HUES64 (cell line): ENCODE data around the gene ZNF48. TPM values are rescaled to one million over a fixed set of nuclear protein-coding genes. Genes with fewer than 3 reads are reported as not detected.

Experiments
- H3K27ac ChIP-seq: 2 replicates; pipeline ENCODE4 v1.7.0; 2013; ENCODE audit warnings: low read depth, low read length, inconsistent platforms
- H3K27me3 ChIP-seq: 2 replicates; pipeline ENCODE4 v1.6.1; 2013; ENCODE audit warnings: mild to moderate bottlenecking, low read length; ENCODE audit not compliant: insufficient read depth
- H3K36me3 ChIP-seq: 2 replicates; pipeline ENCODE4 v1.6.1; 2013; ENCODE audit warnings: mild to moderate bottlenecking, low read length; ENCODE audit not compliant: insufficient read depth
- H3K4me1 ChIP-seq: 2 replicates; pipeline ENCODE4 v1.6.1; 2013; ENCODE audit warnings: mild to moderate bottlenecking, low read length, moderate library complexity; ENCODE audit not compliant: insufficient read depth
- H3K4me3 ChIP-seq: 2 replicates; pipeline ENCODE4 v1.5.1; 2013; ENCODE audit warnings: mild to moderate bottlenecking, low read length, moderate library complexity
- H3K9ac ChIP-seq: 2 replicates; pipeline ENCODE4 v1.6.1; 2013; ENCODE audit warnings: mild to moderate bottlenecking, low read depth, low read length
- H3K9me3 ChIP-seq: 2 replicates; pipeline ENCODE4 v1.6.1; 2013; ENCODE audit warnings: low read depth, low read length; ENCODE audit not compliant: insufficient read depth
- WGBS: fragments of 150-250, 120-280 bp; methylation state at CpG from one replicate; pipeline ENCODE4 v1.1.7; 2013; ENCODE audit warnings: missing lambda C conversion rate; 5-methylcytosine and 5-hydroxymethylcytosine counted together
- polyA plus RNA-seq, 2 experiments: library from polyadenylated mRNA; stranded (reverse); fragments of 50-300 nt; gene quantifications; one replicate each; pipeline ENCODE4 v1.2.3, GENCODE V29; 2013

The ZNF48 gene
- 40.2 TPM for polyA plus RNA-seq (2013, experiment 1 of 2)
- 36.1 TPM for polyA plus RNA-seq (2013, experiment 2 of 2)

- Histone ChIP-seq H3K4me1 (peaks cover 23% of the 10 kb centered on the region; the same call in 1 of the 2 replicates), H3K27me3 (no peaks in the 10 kb centered on the region), H3K36me3 (peaks cover 29% of the 10 kb centered on the region), H3K27ac (peak within 1 kb of the TSS; percentile 99), H3K9me3 (no peaks in the 10 kb centered on the region), H3K9ac (peak within 1 kb of the TSS; percentile 99), H3K4me3 (peak within 1 kb of the TSS; percentile 94)
- under 1% methylated on average over 103 of the region's 103 CpGs for WGBS
Measured at GRCh38 chr16:30395155-30395991, at the start of gene ZNF48. TSS of gene ZNF48 (plus strand) at chr16:30395420. CDS start at chr16:30395795, 375 bp downstream.

- WGBS = 93% methylated on average over 3 of the region's 3 CpGs
- H3K36me3 ChIP-seq = peaks cover 16% of the 10 kb centered on the region
- no peak overlapping the region for H3K9ac ChIP-seq
- no peaks in the 10 kb centered on the region for H3K4me1 ChIP-seq
- H3K27me3 ChIP-seq = no peaks in the 10 kb centered on the region
- no peak overlapping the region for H3K27ac ChIP-seq
- H3K9me3 ChIP-seq = no peaks in the 10 kb centered on the region
- no peak overlapping the region for H3K4me3 ChIP-seq
Measured at GRCh38 chr16:30346286-30346685, 48.9 kb upstream of the ZNF48 start.

- Histone ChIP-seq H3K4me1 (no peaks in the 10 kb centered on the region), H3K27ac (no peak overlapping the region), H3K9me3 (no peaks in the 10 kb centered on the region), H3K9ac (no peak overlapping the region), H3K36me3 (peaks cover 34% of the 10 kb centered on the region), H3K27me3 (no peaks in the 10 kb centered on the region), H3K4me3 (no peak overlapping the region)
- WGBS = 96% methylated on average over 8 of the region's 8 CpGs
Measured at GRCh38 chr16:30348113-30348512, 47.1 kb upstream of the ZNF48 start.

GRCh38 chr16:30348929-30349328 lies 46.3 kb upstream of the ZNF48 start:
- Histone ChIP-seq H3K9me3 (no peaks in the 10 kb centered on the region), H3K36me3 (peaks cover 43% of the 10 kb centered on the region), H3K27me3 (no peaks in the 10 kb centered on the region), H3K4me3 (no peak overlapping the region), H3K4me1 (no peaks in the 10 kb centered on the region), H3K9ac (no peak overlapping the region), H3K27ac (no peak overlapping the region)
- WGBS = 99% methylated on average over 3 of the region's 7 CpGs

- Histone ChIP-seq H3K27ac (no peak overlapping the region), H3K4me1 (no peaks in the 10 kb centered on the region)
Measured at GRCh38 chr16:30349675-30350074, 45.5 kb upstream of the ZNF48 start.

GRCh38 chr16:30350134-30350871 lies 44.9 kb upstream of the ZNF48 start:
- Histone ChIP-seq H3K9ac (no peak overlapping the region), H3K4me1 (no peaks in the 10 kb centered on the region), H3K27ac (no peak overlapping the region), H3K4me3 (no peak overlapping the region), H3K36me3 (peaks cover 44% of the 10 kb centered on the region), H3K9me3 (no peaks in the 10 kb centered on the region), H3K27me3 (no peaks in the 10 kb centered on the region)
- WGBS = 99% methylated on average over 3 of the region's 3 CpGs

More at GRCh38 chr16:30349675-30350074, 45.5 kb upstream of the ZNF48 start:
- H3K36me3 ChIP-seq = peaks cover 44% of the 10 kb centered on the region
- H3K9me3 ChIP-seq = no peaks in the 10 kb centered on the region
- no peak overlapping the region for H3K9ac ChIP-seq
- no peaks in the 10 kb centered on the region for H3K27me3 ChIP-seq
- no peak overlapping the region for H3K4me3 ChIP-seq
- WGBS = 93% methylated on average over 3 of the region's 3 CpGs

- WGBS = 96% methylated on average over 15 of the region's 15 CpGs
- Histone ChIP-seq H3K4me3 (no peak overlapping the region), H3K9me3 (no peaks in the 10 kb centered on the region), H3K27me3 (no peaks in the 10 kb centered on the region), H3K9ac (no peak overlapping the region), H3K36me3 (peaks cover 44% of the 10 kb centered on the region), H3K27ac (no peak overlapping the region), H3K4me1 (no peaks in the 10 kb centered on the region)
Measured at GRCh38 chr16:30351001-30351441, 44.2 kb upstream of the ZNF48 start.

- Histone ChIP-seq H3K9ac (no peak overlapping the region), H3K27me3 (no peaks in the 10 kb centered on the region), H3K4me1 (no peaks in the 10 kb centered on the region), H3K36me3 (peaks cover 44% of the 10 kb centered on the region), H3K4me3 (no peak overlapping the region), H3K9me3 (no peaks in the 10 kb centered on the region), H3K27ac (no peak overlapping the region)
- 96% methylated on average over 11 of the region's 11 CpGs for WGBS
Measured at GRCh38 chr16:30351586-30352419, 43.4 kb upstream of the ZNF48 start.

GRCh38 chr16:30352488-30353401 lies 42.5 kb upstream of the ZNF48 start:
- no peak overlapping the region for H3K27ac ChIP-seq
- H3K36me3 ChIP-seq = peaks cover 50% of the 10 kb centered on the region
- H3K27me3 ChIP-seq = no peaks in the 10 kb centered on the region
- no peak overlapping the region for H3K9ac ChIP-seq
- H3K9me3 ChIP-seq = no peaks in the 10 kb centered on the region
- no peaks in the 10 kb centered on the region for H3K4me1 ChIP-seq
- 89% methylated on average over 14 of the region's 14 CpGs for WGBS
- H3K4me3 ChIP-seq = no peak overlapping the region
